Parietal lobe (tissue), 2 donors: ENCODE results near the gene MMP13. TPM values are rescaled to one million over a fixed set of nuclear protein-coding genes. Genes with fewer than 3 reads are reported as not detected.

Source experiments
- small RNA-seq: library from RNA; depleted of rRNA; stranded (forward); fragments of <200 nt; gene quantifications from one replicate; pipeline ENCODE3, GENCODE V24; 2014; ENCODE audit warnings: low replicate concordance
- total RNA-seq: library from RNA; depleted of rRNA; stranded (reverse); fragments of >200 nt; gene quantifications from one replicate; pipeline ENCODE4 v1.2.3, GENCODE V29; 2014

Gene MMP13
- total RNA-seq, result not detected

GRCh38 chr11:102955624-102956023 is at the start of gene MMP13:
MMP13 (minus strand) TSS chr11:102955732; CDS start chr11:102955705, 27 bp downstream.

Small RNA genes lying within 50 kb of the gene (small RNA-seq; reads per million reads assigned to genes)
- gene RNU7-159P, result not detected

Other genes with a start within 250 kb of the MMP13 start
- not detected for gene MMP27, start 250.0 kb downstream of the MMP13 start, total RNA-seq
- not detected for gene MMP8, start 230.8 kb downstream of the MMP13 start, total RNA-seq
- not detected for gene MMP10, start 175.1 kb downstream of the MMP13 start, total RNA-seq
- gene MMP1, start 157.6 kb downstream of the MMP13 start, total RNA-seq, result not detected
- not detected for gene MMP3, start 112.1 kb downstream of the MMP13 start, total RNA-seq
- not detected for gene MMP12, start 80.8 kb downstream of the MMP13 start, total RNA-seq
- gene DCUN1D5, start 136.4 kb upstream of the MMP13 start, total RNA-seq, result 44.1 TPM
- gene DYNC2H1, start 153.7 kb upstream of the MMP13 start, total RNA-seq, result 87.3 TPM